Activated CD8-positive, alpha-beta memory T cell treated with anti-CD3 and anti-CD28 coated beads, Interleukin-2, amount 50 U/mL, for 48 hours (primary cell): ENCODE data around the gene SLX9.

Source experiments
- DNase-seq: peaks from one replicate; pipeline ENCODE4 v3.0.0-alpha.2; 2020

The SLX9 gene

GRCh38 chr21:44939532-44940115 lies at the start of gene SLX9:
SLX9 (plus strand) TSS chr21:44940029; CDS start chr21:44940058, 29 bp downstream.
- peak; percentile 92 for DNase-seq

DNA sequence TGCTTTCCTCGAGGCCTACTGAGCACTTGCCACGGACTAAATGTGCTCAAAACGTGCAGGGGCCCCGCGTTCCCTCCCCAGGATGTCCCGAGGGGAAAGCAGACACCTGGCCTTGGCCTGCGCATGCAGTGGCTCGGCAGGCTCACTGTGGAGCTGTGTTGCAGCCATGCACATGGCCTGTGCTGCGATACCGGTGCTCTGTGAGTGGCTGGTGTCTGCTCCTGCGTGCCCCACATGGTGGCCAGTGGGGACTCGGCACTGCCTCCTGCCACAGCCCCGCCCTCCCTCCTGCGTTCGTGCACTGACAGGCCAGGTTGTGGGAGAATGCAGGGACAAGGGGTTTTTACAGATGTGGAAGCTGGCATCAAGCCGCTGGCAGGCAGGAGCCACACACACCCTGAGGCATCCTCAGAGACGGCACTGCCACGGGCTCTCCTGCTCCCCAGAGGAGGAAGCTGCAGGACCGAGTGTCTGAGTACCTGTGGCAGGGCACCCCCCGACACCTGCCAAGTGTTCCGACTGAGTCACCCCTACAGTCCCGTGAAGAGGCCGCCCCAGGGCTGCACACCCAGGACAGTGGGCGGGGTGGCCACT lies 49.4 kb upstream of the SLX9 start:
- no peak for DNase-seq

- DNase-seq = no peak
These were observed 48.8 kb upstream of the SLX9 start for GRCh38 chr21:44890961-44891541.

GRCh38 chr21:44891631-44892031 lies 48.2 kb upstream of the SLX9 start:
- DNase-seq = no peak

DNA sequence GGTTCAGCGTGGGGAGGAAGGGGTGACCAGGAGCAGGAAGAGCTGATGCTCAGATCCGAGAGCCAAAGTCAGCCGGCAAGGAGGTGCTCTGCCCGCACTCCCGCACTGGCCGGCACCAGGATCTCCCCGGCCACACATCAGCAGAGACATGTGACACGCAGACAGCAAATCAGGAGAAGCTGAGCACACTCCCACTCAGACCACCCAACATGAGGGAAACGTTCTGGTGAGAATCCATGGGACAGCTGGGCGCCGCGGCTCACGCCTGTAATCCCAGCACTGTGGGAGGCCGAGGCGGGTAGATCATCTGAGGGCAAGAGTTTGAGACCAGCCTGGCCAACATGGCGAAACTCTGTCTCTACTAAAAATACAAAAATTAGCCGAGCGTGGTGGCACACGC lies 47.7 kb upstream of the SLX9 start:
- no peak for DNase-seq

DNA sequence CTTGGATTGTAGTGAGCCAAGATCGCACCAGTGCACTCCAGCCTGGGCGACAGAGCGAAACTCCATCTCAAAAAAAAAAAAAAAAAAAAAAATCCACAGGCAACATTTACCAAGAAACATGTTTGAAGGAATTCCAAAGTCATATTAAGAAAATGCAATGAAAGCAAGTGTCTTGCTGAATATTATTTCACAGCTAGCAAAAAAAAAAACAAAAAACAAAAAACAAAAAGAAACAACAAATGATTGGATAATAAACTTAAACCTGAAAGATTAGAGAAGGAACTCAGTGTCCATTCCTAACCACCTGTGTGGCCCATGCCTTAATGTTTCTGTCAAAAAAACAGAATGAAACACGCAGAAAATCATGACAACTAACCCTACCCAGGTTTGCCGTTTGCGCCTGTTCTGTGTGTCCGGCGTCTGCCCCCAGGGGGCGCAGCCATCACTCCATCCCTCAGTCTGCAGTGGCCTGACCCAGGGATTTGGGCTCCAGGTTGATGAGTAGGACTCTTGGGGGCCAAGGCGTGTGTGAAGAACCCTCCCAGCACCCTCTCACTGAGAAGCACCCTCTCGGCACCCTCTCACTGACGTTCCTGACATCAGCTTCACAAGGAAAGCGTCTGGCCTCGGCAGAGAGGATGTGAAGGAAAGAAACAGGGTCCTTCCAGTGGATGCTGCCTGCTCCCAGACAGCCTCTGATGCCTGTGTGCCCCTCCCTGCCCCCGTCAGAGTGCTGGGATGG lies 47.1 kb upstream of the SLX9 start:
- DNase-seq = peak; percentile 88

DNA sequence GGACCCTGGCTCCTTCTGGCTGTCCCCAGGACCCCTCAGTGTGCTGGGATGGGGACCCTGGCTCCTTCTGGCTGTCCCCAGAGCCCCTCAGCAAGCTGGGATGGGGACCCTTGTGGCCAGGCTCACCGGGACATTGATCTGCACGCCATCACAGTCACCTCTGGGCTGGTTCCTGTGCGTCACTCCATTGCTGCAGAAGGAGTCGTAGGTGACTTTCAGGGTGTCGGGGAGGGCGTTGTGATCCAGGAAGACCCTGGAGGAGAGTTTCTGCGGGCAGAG lies 46.6 kb upstream of the SLX9 start:
- no peak for DNase-seq

GRCh38 chr21:44893948-44894656 lies 45.7 kb upstream of the SLX9 start:
- no peak for DNase-seq

DNA sequence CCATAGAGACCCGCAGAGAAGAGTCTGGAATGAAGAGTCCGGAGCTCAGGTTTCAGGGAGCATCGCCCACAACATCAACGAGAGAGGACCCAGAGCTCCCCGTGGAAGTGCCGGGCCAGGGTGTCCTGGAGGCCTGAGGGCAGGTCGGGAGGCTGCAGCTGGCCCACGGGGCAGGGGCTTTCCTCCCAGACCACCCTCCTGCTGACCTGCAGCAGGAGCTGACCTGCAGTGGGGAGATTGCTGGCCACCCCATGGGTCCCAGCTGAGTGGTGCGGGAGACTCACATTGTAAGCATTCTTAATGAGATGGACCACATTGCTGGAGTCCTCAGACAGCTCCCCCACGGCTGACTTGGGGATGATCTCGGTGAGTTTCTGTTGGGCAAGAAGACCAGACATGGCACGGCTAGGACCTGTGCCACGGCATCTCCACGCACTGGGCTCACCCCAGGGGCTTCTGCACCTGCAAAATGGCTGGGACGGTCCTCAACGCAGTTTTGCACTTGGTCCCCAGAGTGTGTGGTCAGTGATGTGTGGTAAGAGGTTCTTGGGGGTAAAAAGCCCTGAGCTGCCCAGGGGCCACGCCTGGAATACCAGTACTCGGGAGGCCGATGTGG lies 45.0 kb upstream of the SLX9 start:
- DNase-seq = no peak

- DNase-seq = no peak
These were observed 44.0 kb upstream of the SLX9 start for GRCh38 chr21:44895859-44896258.

DNA sequence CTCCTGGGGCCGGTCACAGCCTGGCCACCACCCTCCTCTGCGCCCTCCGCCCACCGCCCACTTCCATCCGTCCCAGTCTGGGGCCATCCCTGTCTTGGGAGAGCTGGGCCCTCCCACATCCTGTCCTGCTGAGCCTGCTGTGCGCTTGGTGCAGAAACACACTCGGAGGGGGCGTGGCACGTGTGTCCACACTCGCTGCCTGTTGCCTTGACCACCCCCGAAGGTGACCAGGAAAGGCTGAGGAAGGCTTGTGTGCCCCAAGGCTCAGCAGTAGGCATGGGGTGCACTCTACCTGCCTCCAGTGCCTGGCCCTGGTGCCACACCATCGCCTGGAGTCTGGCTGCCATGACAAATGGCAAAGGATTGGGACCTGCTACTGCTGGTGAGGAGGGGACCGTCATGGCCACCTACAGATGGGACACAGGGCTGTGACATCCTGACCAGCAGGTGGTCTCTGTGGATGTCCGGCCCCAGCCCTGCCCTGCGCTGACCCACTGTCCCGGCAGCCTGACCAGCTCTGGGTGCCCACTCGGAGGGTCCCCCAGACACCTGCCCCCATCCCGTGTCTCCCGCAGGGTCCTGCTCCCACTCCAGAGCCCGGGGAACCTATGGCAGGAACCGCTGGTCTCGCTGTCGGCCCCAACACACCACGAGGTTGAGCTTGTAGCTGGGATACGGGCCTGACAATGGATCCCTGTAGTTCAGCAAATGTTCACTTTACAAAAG lies 43.1 kb upstream of the SLX9 start:
- no peak for DNase-seq

DNA sequence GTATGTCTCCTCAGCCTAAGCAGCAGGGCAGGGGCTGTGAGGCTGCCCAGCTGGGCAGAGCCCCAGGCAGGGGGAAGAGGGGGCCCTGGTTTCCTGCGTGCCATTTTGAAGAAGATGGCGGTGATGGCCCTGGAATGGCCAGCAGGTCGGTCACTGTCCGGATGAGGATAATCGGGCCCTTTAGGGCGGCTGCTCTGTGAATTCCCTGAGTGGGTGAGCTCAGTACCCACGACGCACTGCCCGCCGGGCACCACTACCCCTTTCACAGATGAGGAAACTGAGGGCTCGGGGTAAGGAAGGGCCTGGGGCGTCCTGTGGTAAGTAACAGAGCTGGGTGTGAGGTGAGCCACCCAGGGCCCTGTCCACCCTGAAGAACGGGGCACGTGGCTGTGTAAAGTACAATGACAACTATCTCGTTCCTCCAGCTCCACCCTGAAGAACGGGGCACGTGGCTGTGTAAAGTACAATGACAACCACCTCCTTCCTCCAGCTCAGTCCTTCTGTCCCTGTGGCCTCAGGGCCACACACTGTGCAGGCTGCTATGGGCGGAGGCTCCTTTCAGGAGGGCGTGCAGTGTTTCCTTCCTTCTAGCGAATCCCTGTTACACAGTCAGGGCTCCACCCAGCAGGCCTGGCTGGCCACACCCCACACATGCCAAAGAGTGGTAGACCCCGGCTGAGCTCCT lies 42.4 kb upstream of the SLX9 start:
- no peak for DNase-seq

GRCh38 chr21:44898011-44898488 lies 41.8 kb upstream of the SLX9 start:
- no peak for DNase-seq

GRCh38 chr21:44898851-44899767 lies 40.7 kb upstream of the SLX9 start:
- DNase-seq = no peak

DNA sequence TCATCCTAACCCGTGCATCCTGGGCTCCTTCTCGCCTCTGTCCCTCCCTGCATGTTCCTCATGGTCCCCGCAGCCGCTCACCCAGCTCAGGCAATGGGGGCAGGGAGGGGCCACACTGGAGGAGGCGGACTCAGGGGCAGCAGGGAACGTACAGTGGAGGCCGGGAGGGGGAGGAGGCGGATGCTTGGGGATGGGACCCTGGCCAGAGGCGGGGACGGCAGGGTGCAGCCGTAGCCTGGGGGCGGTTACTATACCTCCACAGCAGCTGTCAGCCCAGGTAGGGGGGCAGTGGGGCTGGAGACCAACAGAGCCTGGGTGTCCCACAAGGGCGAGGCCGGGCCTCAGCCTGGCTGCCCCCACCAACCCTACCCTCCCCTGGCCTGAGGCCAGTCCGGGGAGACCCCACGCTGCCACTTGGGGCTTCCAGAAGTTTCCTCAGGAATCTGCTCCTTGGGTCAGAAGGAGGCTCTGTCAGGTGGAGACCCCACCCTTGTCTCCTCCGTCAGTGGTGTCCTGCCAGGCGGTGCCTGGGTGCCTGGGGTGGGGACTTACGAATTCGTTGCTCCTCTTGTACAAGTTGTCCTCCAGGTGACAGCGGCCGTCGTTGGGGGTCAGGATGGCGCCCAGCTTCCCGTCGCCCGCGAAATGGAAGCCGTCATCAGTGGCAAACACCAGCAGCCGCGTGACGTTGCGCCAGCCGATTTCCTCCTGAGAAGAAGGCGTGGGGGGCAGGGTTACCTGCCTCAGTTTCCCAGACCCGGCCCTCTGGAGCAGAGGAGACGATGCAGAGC lies 39.9 kb upstream of the SLX9 start:
- no peak for DNase-seq

DNA sequence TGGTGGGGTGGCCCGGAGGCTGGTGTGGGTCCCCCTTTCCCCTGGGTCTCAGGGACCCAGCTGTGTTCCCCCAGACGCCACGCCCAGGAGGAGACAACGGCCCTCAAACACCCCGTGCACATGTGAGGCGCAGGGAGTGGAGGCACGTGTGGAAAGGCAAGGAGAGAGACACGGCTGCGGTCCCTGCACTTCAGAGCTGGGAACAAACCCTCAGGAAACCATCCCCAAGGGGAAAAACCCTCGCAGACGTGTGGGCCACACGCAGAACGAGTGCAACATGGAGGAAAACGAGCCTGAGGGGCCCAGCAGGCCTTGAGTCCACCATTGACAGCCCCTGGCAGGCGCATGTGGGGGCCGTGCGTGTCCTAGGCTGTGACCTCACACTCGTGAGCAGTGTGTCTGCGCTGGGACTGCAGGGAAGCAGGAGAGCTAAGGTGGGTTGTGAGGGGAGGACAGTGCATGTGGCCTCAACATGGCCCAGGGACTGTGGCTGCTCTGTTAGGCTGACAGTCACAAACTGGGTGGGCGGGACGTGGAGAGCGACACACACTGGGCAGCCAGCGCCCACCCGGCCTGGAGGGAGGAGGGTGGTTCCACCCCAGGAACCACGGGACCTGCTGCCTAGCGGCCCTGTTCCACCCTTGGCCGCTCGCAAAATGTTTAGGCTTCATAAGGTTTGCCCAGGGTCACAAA lies 39.1 kb upstream of the SLX9 start:
- no peak for DNase-seq

GRCh38 chr21:44901391-44902074 lies 38.3 kb upstream of the SLX9 start:
- DNase-seq = no peak

DNA sequence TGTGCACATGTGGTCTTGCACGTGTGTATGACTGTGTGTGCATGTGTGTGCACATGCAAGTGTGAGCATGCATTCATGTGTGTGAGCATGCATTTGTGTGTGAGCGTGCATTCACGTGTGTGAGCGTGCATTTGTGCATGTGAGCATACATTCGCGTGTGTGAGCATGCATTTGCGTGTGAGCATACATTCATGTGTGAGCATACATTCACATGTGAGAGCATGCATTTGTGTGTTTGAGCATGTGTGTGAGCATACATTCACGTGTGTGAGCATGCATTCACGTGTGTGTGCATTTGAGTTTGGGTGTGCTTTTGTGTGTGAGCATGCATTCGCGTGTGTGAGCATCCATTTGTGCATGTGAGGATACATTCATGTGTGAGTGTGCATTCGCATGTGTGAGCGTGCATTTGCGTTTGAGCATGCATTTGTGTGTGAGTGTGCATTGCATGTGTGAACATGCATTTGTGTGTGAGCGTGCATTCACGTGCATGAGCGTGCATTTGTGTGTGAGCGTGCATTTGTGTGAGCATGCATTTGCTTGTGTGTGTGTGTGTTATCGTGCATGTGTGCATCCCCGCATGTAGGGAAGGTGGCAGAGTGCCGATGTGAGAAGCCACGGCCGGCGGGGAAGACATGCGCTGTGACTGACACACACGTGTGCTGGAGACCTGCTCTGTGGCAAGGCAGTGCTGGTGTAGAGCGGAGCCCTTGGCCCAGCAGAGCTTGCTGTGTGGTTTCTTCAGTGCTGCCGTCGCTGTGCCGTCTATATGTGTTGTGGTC lies 37.4 kb upstream of the SLX9 start:
- no peak for DNase-seq
